Thyroid gland (tissue), 4 donors: ENCODE results near the gene DMRTC1. TPM values are rescaled to one million over a fixed set of nuclear protein-coding genes. Genes with fewer than 3 reads are reported as not detected.
"Not testable (repeated sequence)": the region's sequence is repeated elsewhere in the genome, so short reads cannot be mapped to it uniquely, and the experiment has no call there.

Experiments
- DNase-seq, 2 donors: peaks; one replicate each; pipeline ENCODE4 v3.0.0-alpha.2; 2019
- H3K27ac ChIP-seq, 3 donors: fragments of 200-600 bp; sonication (generic); 1 replicate in 2 of 3; 2 replicates in 1 of 3; pipeline ENCODE4 v1.5.1; 2016 to 2019; ENCODE audit warnings: mild to moderate bottlenecking in 1 of 3, moderate library complexity in 1 of 3
- H3K27me3 ChIP-seq: fragments of 200-600 bp; sonication (generic); one replicate; pipeline ENCODE4 v1.5.1; 2019
- H3K36me3 ChIP-seq, 2 donors: fragments of 200-600 bp; sonication (generic); one replicate each; pipeline ENCODE4 v1.5.1; 2016 to 2019
- H3K4me1 ChIP-seq, 2 donors: fragments of 200-600 bp; sonication (generic); one replicate each; pipeline ENCODE4 v1.5.1; 2017 to 2019
- H3K4me3 ChIP-seq, 3 donors: fragments of 200-600 bp; sonication (generic); replicated peaks in 1 of 3; 1 replicate in 2 of 3; 2 replicates in 1 of 3; pipeline ENCODE4 v1.5.1; 2016; ENCODE audit warnings: mild to moderate bottlenecking in 1 of 3
- H3K9me3 ChIP-seq: fragments of 200-600 bp; sonication (generic); one replicate; pipeline ENCODE4 v1.5.1; 2017
- WGBS, 2 donors: methylation state at CpG; one replicate each; pipeline ENCODE4 v1.1.5; 2017; 5-methylcytosine and 5-hydroxymethylcytosine counted together
- intact Hi-C: fragments of 100-400 bp; cut with DNase I; formaldehyde crosslinking; loops from one replicate; pipeline ENCODE4 v1.15.1; 2023
- total RNA-seq, 4 donors: library from RNA; depleted of rRNA; stranded (reverse); fragments of >200 nt; gene quantifications; one replicate each; pipeline ENCODE4 v1.2.3, GENCODE V29; 2016

The DMRTC1 gene, protein sequence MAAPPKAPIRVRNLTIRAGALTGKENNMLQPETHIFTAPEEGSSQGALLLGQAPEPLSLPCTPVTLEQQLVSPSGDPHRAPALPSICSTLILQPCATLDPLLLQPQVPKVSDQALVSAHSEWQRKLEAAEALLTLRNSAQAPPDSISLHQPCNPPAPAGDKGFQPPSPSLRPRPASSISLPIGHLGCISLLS
- under 1 TPM in 2 of 4 donors, not detected in 2; 0.27 to 0.45 TPM for total RNA-seq

DNA sequence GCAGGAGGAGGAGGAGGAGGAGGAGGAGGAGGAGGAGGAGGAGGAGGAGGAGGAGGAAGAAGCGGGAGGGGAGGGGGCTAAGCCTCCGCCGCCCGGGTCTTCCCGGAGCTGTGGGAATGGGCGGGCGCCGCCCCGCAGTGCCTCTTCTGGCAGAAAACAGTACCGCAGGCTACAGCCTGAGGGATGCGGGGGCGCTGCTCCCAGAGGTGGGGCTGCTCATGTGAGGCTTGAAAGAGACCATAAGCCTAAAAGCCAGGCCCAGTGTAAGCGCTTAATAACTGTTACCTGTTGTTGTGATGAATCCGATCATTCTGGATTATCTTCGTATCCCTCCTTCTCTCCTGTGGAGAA, at the start of gene DMRTC1:
DMRTC1 (minus strand) TSS at position 19 of the 351 bp plus-strand sequence. CDS start 68,143 bp downstream, outside the sequence.
- not testable (repeated sequence) for H3K4me3 ChIP-seq, DNase-seq
- no CpG with 5 or more reads among the region's 15 CpGs for WGBS, 2 donors

GRCh38 chrX:72980894-72981469, 37.3 kb upstream of the DMRTC1 start:
- H3K27ac ChIP-seq, H3K9me3 ChIP-seq, H3K36me3 ChIP-seq, H3K4me3 ChIP-seq, DNase-seq, H3K4me1 ChIP-seq, H3K27me3 ChIP-seq, intact Hi-C loops: not testable (repeated sequence)
- WGBS, 2 donors, result 40 to 83% methylated on average over 2 of the region's 5 CpGs

More for the DNA sequence above, at the start of gene DMRTC1:
- H3K4me1 ChIP-seq, H3K36me3 ChIP-seq, H3K27ac ChIP-seq, H3K9me3 ChIP-seq, intact Hi-C loops, H3K27me3 ChIP-seq: not testable (repeated sequence)

- WGBS, 2 donors, result no CpG with 5 or more reads among the region's 7 CpGs
- DNase-seq, H3K4me3 ChIP-seq, H3K9me3 ChIP-seq, H3K36me3 ChIP-seq, H3K27ac ChIP-seq, H3K4me1 ChIP-seq, H3K27me3 ChIP-seq, intact Hi-C loops: not testable (repeated sequence)
These were observed 31.2 kb upstream of the DMRTC1 start for GRCh38 chrX:72974885-72975284.

DNA sequence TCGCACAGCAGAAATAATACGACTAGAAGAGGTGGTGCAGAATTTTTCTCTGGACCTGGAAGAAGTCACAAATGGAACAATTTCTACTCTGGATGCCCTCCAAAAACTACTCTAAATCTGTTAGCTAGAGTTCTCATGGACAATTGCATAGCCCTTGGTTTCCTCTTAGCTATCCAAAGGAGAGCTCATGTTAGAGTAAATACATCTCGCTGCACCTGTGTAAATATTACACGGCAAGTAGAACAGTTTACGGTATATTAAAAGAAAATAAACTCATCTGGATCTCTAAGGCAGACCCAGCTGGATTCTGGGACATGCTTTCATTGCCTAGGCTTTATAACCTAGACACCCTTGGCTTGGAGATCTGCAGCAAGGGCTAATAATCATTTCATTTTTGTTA, 28.2 kb upstream of the DMRTC1 start:
- H3K27ac ChIP-seq, intact Hi-C loops, H3K4me3 ChIP-seq, H3K27me3 ChIP-seq, H3K4me1 ChIP-seq, H3K36me3 ChIP-seq, H3K9me3 ChIP-seq, DNase-seq: not testable (repeated sequence)
- no CpG with 5 or more reads among the region's 5 CpGs for WGBS, 2 donors

GRCh38 chrX:72959971-72960370, 16.3 kb upstream of the DMRTC1 start:
- H3K27me3 ChIP-seq, H3K4me3 ChIP-seq, DNase-seq, H3K27ac ChIP-seq, H3K36me3 ChIP-seq, intact Hi-C loops, H3K4me1 ChIP-seq, H3K9me3 ChIP-seq: not testable (repeated sequence)
- WGBS, 2 donors, result no CpG with 5 or more reads among the region's 9 CpGs

GRCh38 chrX:72943035-72943818, 410 bp downstream of the DMRTC1 start:
- DNase-seq, H3K4me1 ChIP-seq, H3K27me3 ChIP-seq, H3K36me3 ChIP-seq, H3K4me3 ChIP-seq, intact Hi-C loops, H3K9me3 ChIP-seq, H3K27ac ChIP-seq: not testable (repeated sequence)
- no CpG with 5 or more reads among the region's 44 CpGs for WGBS, 2 donors

DNA sequence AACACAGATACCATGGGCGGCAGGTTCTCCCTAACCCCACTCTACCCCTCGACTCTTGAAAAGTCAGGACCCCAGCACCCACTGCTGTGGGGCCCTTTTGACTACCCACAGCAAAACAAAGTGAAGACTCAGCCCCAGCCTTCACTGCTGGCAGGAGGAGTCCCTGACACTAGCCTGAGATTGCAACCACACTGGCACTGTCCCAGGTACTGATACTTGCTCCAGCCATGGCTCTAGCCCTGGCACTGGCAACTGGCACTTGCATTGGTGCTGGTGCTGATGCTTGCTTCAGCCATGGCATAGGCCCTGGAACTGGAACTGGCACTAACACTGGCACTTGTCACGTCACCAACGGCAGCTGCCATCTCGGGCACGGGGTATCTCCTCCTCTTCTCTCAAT, 1.4 kb downstream of the DMRTC1 start:
- H3K4me1 ChIP-seq, DNase-seq, H3K27me3 ChIP-seq, H3K9me3 ChIP-seq, H3K36me3 ChIP-seq, intact Hi-C loops, H3K4me3 ChIP-seq, H3K27ac ChIP-seq: not testable (repeated sequence)
- no CpG with 5 or more reads among the region's 6 CpGs for WGBS, 2 donors

- WGBS, 2 donors, result no CpG with 5 or more reads among the region's 15 CpGs
These were observed 5.7 kb downstream of the DMRTC1 start, which contains the start of gene FAM236A for GRCh38 chrX:72937906-72938305. TSS of gene FAM236A (plus strand) at chrX:72938206. CDS start at chrX:72938263, 57 bp downstream.

DNA sequence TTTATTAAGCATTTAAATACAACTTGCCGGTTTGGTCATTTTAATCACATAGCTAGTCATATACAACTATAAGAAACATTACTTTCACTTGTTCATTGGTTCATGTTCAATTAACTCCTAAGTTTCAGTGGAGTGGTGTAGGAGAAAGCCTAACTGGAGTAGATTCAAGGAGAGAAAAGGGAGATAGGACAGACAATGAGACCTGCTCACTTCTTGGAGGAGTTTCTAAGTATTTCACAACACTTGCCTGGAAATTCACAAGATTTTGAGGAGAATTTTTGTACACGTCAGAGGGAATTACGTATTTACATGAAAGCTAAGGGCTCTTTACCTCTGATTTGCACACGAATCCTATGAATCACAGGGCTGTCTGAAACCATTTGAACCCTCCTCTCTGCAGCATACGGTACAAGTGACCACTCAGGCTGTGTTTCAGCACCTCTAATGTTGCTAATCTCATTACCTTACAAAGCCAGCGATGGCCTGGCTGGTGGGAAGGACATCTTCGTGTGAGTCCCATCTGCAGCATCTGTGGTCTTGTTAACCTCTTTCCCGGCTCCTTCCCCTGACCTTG, 6.7 kb downstream of the DMRTC1 start:
- H3K36me3 ChIP-seq, H3K27ac ChIP-seq, intact Hi-C loops, H3K9me3 ChIP-seq, H3K4me1 ChIP-seq, H3K27me3 ChIP-seq, H3K4me3 ChIP-seq, DNase-seq: not testable (repeated sequence)
- WGBS, 2 donors, result no CpG with 5 or more reads among the region's 8 CpGs

More at GRCh38 chrX:72937906-72938305, 5.7 kb downstream of the DMRTC1 start, which contains the start of gene FAM236A:
- H3K4me3 ChIP-seq, H3K27me3 ChIP-seq, H3K9me3 ChIP-seq, H3K4me1 ChIP-seq, intact Hi-C loops, DNase-seq, H3K27ac ChIP-seq, H3K36me3 ChIP-seq: not testable (repeated sequence)

- DNase-seq, H3K36me3 ChIP-seq, H3K4me3 ChIP-seq, H3K27me3 ChIP-seq, intact Hi-C loops, H3K9me3 ChIP-seq, H3K27ac ChIP-seq, H3K4me1 ChIP-seq: not testable (repeated sequence)
- no CpG with 5 or more reads among the region's 7 CpGs for WGBS, 2 donors
These were observed 7.2 kb downstream of the DMRTC1 start for GRCh38 chrX:72936455-72936854.

DNA sequence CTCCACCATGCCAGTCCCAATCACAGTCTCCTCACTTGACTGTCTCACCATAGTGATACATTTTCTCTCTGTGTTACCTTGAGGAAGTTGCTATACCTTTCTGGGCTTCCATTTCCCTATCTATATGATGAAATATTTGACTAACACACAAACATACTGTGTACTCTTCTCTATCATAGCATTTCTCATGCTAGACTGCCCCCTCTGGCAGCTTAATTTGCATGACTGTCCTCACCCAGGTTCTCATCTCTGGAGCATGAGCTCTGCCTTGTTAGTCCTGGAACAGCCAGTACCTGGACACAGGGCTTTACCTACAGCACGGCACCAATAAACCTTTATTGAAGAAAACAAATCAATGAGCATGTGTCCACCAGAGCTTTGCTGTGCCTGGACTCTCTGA, 11.4 kb downstream of the DMRTC1 start:
- no CpG with 5 or more reads among the region's 1 CpG for WGBS, 2 donors
- H3K4me3 ChIP-seq, intact Hi-C loops, H3K9me3 ChIP-seq, H3K4me1 ChIP-seq, H3K36me3 ChIP-seq, DNase-seq, H3K27ac ChIP-seq, H3K27me3 ChIP-seq: not testable (repeated sequence)

- H3K4me3 ChIP-seq, H3K27me3 ChIP-seq, DNase-seq, H3K9me3 ChIP-seq, intact Hi-C loops, H3K36me3 ChIP-seq, H3K27ac ChIP-seq, H3K4me1 ChIP-seq: not testable (repeated sequence)
- WGBS, 2 donors, result no CpG with 5 or more reads among the region's 5 CpGs
These were observed 27.5 kb downstream of the DMRTC1 start for GRCh38 chrX:72916096-72916495.
